ENCODE results near the gene THSD4. TPM values are rescaled to one million over a fixed set of nuclear protein-coding genes. Genes with fewer than 3 reads are reported as not detected.

Gene THSD4
- total RNA-seq, 2 experiments from 2014 or later, result not detected

- no peak overlapping the region for H3K27ac Mint-ChIP-seq
- DNase-seq, result no peak
- no peak overlapping the region for H3K4me3 Mint-ChIP-seq
- Histone ChIP-seq H3K4me3 (ENCODE audit: low read length) (no peak overlapping the region), H3K4me1 (ENCODE audit: insufficient read depth, low read length) (no peaks in the 10 kb centered on the region), H3K27me3 (ENCODE audit: control insufficient read depth in 1 of 2, insufficient read depth in 2 of 2, low read length in 2 of 2) (no peaks in the 10 kb centered on the region), H3K36me3 (ENCODE audit: insufficient read depth, low read length) (no peaks in the 10 kb centered on the region), H3K9me3 (ENCODE audit: control insufficient read depth in 1 of 2, insufficient read depth in 1 of 2, low read length in 2 of 2) (no peaks in the 10 kb centered on the region), H3K27ac (ENCODE audit: low read depth in 1 of 2, low read length in 2 of 2) (no peak overlapping the region)
- no peaks in the 10 kb centered on the region for H3K4me1 Mint-ChIP-seq (ENCODE audit: low read depth)
- peaks cover 50% of the 10 kb centered on the region for H3K27me3 Mint-ChIP-seq
- TF ChIP-seq CTCF (IDR thresholded peaks at IDR 0.05), result no peak
- ChIA-PET CTCF (no interaction called here), POLR2A (no interaction called here)
- ATAC-seq (ENCODE audit: poor library complexity), result no peak
- no peaks in the 10 kb centered on the region for H3K36me3 Mint-ChIP-seq (ENCODE audit: low read depth)
- intact Hi-C loops (cut with DNase I, micrococcal nuclease), result no loop called here
- no peaks in the 10 kb centered on the region for H3K9me3 Mint-ChIP-seq
Observed at GRCh38 chr15:71638876-71639275, 523.6 kb downstream of the THSD4 start.

- Histone ChIP-seq H3K4me1 (ENCODE audit: insufficient read depth, low read length) (no peaks in the 10 kb centered on the region), H3K36me3 (ENCODE audit: insufficient read depth, low read length) (no peaks in the 10 kb centered on the region), H3K9me3 (ENCODE audit: control insufficient read depth in 1 of 2, insufficient read depth in 1 of 2, low read length in 2 of 2) (no peaks in the 10 kb centered on the region), H3K27me3 (ENCODE audit: control insufficient read depth in 1 of 2, insufficient read depth in 2 of 2, low read length in 2 of 2) (no peaks in the 10 kb centered on the region), H3K4me3 (ENCODE audit: low read length) (no peak overlapping the region), H3K27ac (ENCODE audit: low read depth in 1 of 2, low read length in 2 of 2) (no peak overlapping the region)
- no peak overlapping the region for H3K27ac Mint-ChIP-seq
- H3K36me3 Mint-ChIP-seq (ENCODE audit: low read depth), result no peaks in the 10 kb centered on the region
- no peak overlapping the region for H3K4me3 Mint-ChIP-seq
- CTCF ChIA-PET, result no interaction called here
- no peak for TF ChIP-seq CTCF (IDR thresholded peaks at IDR 0.05)
- H3K27me3 Mint-ChIP-seq, result peaks cover 46% of the 10 kb centered on the region
- no peaks in the 10 kb centered on the region for H3K4me1 Mint-ChIP-seq (ENCODE audit: low read depth)
- ATAC-seq (ENCODE audit: poor library complexity) (no peak), DNase-seq (no peak)
- POLR2A ChIA-PET, result no interaction called here
- intact Hi-C loops (cut with DNase I, micrococcal nuclease), result no loop called here
- H3K9me3 Mint-ChIP-seq, result no peaks in the 10 kb centered on the region
Observed at GRCh38 chr15:71639471-71639870, 524.2 kb downstream of the THSD4 start.

GRCh38 chr15:71643918-71644317 lies 528.6 kb downstream of the THSD4 start:
- Mint-ChIP-seq H3K27me3 (peaks cover 40% of the 10 kb centered on the region), H3K9me3 (peaks cover 3% of the 10 kb centered on the region), H3K27ac (no peak overlapping the region), H3K36me3 (ENCODE audit: low read depth) (no peaks in the 10 kb centered on the region), H3K4me1 (ENCODE audit: low read depth) (no peaks in the 10 kb centered on the region), H3K4me3 (no peak overlapping the region)
- Histone ChIP-seq H3K36me3 (ENCODE audit: insufficient read depth, low read length) (no peaks in the 10 kb centered on the region), H3K27me3 (ENCODE audit: control insufficient read depth in 1 of 2, insufficient read depth in 2 of 2, low read length in 2 of 2) (peaks cover 0 to 9% of the 10 kb centered on the region in 2 experiments), H3K27ac (ENCODE audit: low read depth in 1 of 2, low read length in 2 of 2) (no peak overlapping the region), H3K9me3 (ENCODE audit: control insufficient read depth in 1 of 2, insufficient read depth in 1 of 2, low read length in 2 of 2) (peaks cover 0 to 6% of the 10 kb centered on the region in 2 experiments), H3K4me1 (ENCODE audit: insufficient read depth, low read length) (no peaks in the 10 kb centered on the region), H3K4me3 (ENCODE audit: low read length) (no peak overlapping the region)
- ATAC-seq (ENCODE audit: poor library complexity), result no peak
- CTCF ChIA-PET, result no interaction called here
- intact Hi-C loops (cut with DNase I, micrococcal nuclease), result no loop called here
- TF ChIP-seq CTCF (IDR thresholded peaks at IDR 0.05), result no peak
- POLR2A ChIA-PET, result no interaction called here
- DNase-seq, result no peak

All from CD4-positive, alpha-beta T cell (primary cell).